ENCODE results near the gene MRPL34.

Gene MRPL34

GRCh38 chr19:17304386-17305215 is 1.1 kb upstream of the MRPL34 start:
- H3K27ac ChIP-seq = peak overlapping the region; percentile 98
- TF ChIP-seq CTCF (conservative IDR thresholded peaks at IDR 0.05) = no peak

- peak overlapping the region; percentile 98 for H3K27ac ChIP-seq
- 0 out of 2 replicates have a peak, but pooled peaks have one; percentile 16 for TF ChIP-seq CTCF (conservative IDR thresholded peaks at IDR 0.05)
These were observed 506 bp upstream of the MRPL34 start for GRCh38 chr19:17305216-17305516.

GRCh38 chr19:17306285-17306714 is 628 bp downstream of the MRPL34 start:
- H3K27ac ChIP-seq = peak overlapping the region; percentile 98
- TF ChIP-seq CTCF (conservative IDR thresholded peaks at IDR 0.05) = no peak

- H3K27ac ChIP-seq = peak overlapping the region; percentile 98
These were observed 2.3 kb downstream of the MRPL34 start for GRCh38 chr19:17307876-17308377.

GRCh38 chr19:17309198-17309964 is 3.7 kb downstream of the MRPL34 start, which contains the start of gene DDA1:
Gene DDA1, plus strand, starts transcription at chr19:17309563. Its CDS starts 92 bp downstream, at chr19:17309655.
- TF ChIP-seq CTCF (conservative IDR thresholded peaks at IDR 0.05) = no peak
- peak within 1 kb of the TSS; percentile 88 for H3K27ac ChIP-seq

More at GRCh38 chr19:17307876-17308377, 2.3 kb downstream of the MRPL34 start:
- no peak for TF ChIP-seq CTCF (conservative IDR thresholded peaks at IDR 0.05)

GRCh38 chr19:17309965-17310461 is 4.3 kb downstream of the MRPL34 start:
- H3K27ac ChIP-seq = peak overlapping the region; percentile 88
- TF ChIP-seq CTCF (conservative IDR thresholded peaks at IDR 0.05) = no peak

All from VCaP (cell line).